ENCODE results near the gene TPGS1.
A peak's percentile ranks its signal among the peaks of the same experiment; 100 is the strongest.

TPGS1 gene

GRCh38 chr19:518598-519231 is 11.4 kb downstream of the TPGS1 start:
- DNase-seq (ENCODE audit: low spot score): no peak

GRCh38 chr19:519449-519865 is 12.2 kb downstream of the TPGS1 start:
- DNase-seq (ENCODE audit: low spot score): no peak

GRCh38 chr19:522726-523125 is 15.4 kb downstream of the TPGS1 start:
- DNase-seq (ENCODE audit: low spot score): no peak

GRCh38 chr19:524062-524674 is 16.9 kb downstream of the TPGS1 start:
- no peak for DNase-seq (ENCODE audit: low spot score)

- peak; percentile 37 for DNase-seq (ENCODE audit: low spot score)
These were observed 17.7 kb downstream of the TPGS1 start for GRCh38 chr19:525029-525428.

- DNase-seq (ENCODE audit: low spot score): no peak
These were observed 18.6 kb downstream of the TPGS1 start for GRCh38 chr19:525857-526419.

GRCh38 chr19:530134-531008 is 23.1 kb downstream of the TPGS1 start:
- DNase-seq (ENCODE audit: low spot score): no peak

GRCh38 chr19:531009-531752 is 23.9 kb downstream of the TPGS1 start:
- DNase-seq (ENCODE audit: low spot score): peak; percentile 99

GRCh38 chr19:531753-532560 is 24.7 kb downstream of the TPGS1 start, which contains the start of gene CDC34:
TSS of gene CDC34 (plus strand) at chr19:531760. CDS start at chr19:531932, 172 bp downstream.
- no peak for DNase-seq (ENCODE audit: low spot score)

GRCh38 chr19:532561-533363 is 25.5 kb downstream of the TPGS1 start:
- no peak for DNase-seq (ENCODE audit: low spot score)

- DNase-seq (ENCODE audit: low spot score): no peak
These were observed 26.2 kb downstream of the TPGS1 start for GRCh38 chr19:533364-534058.

GRCh38 chr19:534088-534487 is 26.8 kb downstream of the TPGS1 start:
- no peak for DNase-seq (ENCODE audit: low spot score)

GRCh38 chr19:535017-535835 is 27.9 kb downstream of the TPGS1 start:
- no peak for DNase-seq (ENCODE audit: low spot score)

GRCh38 chr19:536031-536880 is 29.0 kb downstream of the TPGS1 start:
- DNase-seq (ENCODE audit: low spot score): no peak

GRCh38 chr19:536881-537404 is 29.6 kb downstream of the TPGS1 start:
- DNase-seq (ENCODE audit: low spot score): no peak

GRCh38 chr19:538641-539428 is 31.5 kb downstream of the TPGS1 start:
- DNase-seq (ENCODE audit: low spot score): no peak
